ENCODE measurements around the gene CCDC88A.
"Not testable (repeated sequence)": the region's sequence is repeated elsewhere in the genome, so short reads cannot be mapped to it uniquely, and the experiment has no call there.

DNA sequence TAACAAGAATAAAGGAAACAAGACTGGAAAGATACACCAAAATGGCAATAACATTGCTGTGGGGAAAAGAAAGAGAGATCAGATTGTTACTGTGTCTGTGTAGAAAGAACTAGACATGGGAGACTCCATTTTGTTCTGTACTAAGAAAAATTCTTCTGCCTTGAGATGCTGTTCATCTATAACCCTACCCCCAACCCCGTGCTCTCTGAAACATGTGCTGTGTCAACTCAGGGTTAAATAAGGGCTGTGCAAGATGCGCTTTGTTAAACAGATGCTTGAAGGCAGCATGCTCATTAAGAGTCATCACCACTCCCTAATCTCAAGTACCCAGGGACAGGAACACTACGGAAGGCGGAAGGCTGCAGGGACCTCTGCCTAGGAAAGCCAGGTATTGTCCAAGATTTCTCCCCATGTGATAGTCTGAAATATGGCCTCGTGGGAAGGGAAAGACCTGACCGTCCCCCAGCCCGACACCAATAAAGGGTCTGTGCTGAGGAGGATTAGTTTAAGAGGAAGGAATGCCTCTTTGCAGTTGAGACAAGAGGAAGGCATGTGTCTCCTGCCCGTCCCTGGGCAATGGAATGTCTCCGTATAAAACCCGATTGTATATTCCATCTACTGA lies 140.3 kb downstream of the CCDC88A start:
- TF ChIP-seq, protein P1, sequence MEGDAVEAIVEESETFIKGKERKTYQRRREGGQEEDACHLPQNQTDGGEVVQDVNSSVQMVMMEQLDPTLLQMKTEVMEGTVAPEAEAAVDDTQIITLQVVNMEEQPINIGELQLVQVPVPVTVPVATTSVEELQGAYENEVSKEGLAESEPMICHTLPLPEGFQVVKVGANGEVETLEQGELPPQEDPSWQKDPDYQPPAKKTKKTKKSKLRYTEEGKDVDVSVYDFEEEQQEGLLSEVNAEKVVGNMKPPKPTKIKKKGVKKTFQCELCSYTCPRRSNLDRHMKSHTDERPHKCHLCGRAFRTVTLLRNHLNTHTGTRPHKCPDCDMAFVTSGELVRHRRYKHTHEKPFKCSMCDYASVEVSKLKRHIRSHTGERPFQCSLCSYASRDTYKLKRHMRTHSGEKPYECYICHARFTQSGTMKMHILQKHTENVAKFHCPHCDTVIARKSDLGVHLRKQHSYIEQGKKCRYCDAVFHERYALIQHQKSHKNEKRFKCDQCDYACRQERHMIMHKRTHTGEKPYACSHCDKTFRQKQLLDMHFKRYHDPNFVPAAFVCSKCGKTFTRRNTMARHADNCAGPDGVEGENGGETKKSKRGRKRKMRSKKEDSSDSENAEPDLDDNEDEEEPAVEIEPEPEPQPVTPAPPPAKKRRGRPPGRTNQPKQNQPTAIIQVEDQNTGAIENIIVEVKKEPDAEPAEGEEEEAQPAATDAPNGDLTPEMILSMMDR (IDR thresholded peaks at IDR 0.05), result not testable (repeated sequence)
- TF ChIP-seq POLR2A (IDR thresholded peaks at IDR 0.05), result not testable (repeated sequence)

Data from testis (tissue), 2 donors.